SH-SY5Y (cell line): ENCODE measurements around the gene CAMK2A.

Experiments used
- GATA2 ChIP-seq: IDR thresholded peaks from 2 replicates; pipeline ENCODE4 v1.6.1; 2011; ENCODE audit warnings: mild to moderate bottlenecking, low read depth, low read length
- GATA3 ChIP-seq: IDR thresholded peaks from 2 replicates; pipeline ENCODE4 v1.6.1; 2011; ENCODE audit warnings: low read depth, mild to moderate bottlenecking, low read length, moderate library complexity

CAMK2A gene

DNA sequence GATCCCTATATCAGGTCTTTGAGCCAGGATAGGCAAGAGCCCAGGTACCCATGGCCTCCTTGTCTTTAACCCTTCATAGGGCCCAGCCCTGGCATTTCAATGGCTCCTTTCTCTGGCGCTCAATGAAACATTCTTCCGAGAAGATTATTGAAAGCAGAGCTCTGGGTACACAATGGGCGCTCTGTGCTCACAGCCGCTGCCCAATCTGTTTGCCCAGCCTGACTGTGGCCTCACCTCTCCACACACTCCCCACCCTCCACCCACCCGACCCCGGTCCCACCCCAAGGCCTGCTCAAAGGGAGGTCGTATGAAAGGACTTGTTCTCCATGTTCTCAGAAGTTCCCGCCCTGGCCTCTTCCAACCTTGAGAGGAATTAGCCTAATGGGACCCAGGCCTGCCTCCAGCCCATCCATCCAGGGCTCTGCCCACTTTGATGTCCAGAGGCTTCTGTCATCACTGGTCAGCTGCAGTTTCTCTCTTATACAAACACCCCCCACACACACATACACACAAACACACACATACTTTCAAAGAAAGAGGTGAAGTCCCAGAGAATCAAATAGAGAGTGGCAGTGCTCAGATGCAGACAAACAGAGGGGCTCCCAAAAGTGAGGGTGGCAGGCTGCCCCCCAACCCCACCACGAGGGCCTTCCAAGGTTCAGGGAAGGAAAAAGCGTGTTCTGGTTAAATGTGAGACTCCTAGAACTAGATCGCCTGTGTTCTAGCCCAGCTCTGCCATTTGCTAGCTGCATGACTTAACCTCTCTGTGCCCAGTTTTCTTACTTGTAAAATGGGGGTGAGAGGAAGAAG, 18.2 kb upstream of the CAMK2A start:
- TF ChIP-seq GATA2: no peak
- no peak for TF ChIP-seq GATA3

DNA sequence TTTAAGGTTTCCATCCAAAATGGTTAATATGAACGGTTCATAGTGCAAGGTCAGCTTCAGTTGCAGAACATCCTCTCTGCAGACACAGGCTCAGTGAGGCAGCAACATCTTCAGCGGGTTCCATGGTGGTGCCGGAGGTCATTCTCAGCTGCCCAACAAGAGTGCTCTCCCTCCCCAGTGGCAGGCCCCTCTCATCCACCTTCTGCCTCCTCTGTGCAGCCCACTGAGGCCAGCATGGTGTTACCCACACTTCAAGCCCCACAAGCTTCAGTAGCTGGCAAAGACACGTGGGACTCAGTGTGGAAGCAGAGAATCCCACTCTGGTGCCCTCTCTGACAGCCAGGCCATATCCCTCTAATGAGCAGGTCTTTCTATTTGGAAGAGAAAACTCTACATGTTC, 17.2 kb upstream of the CAMK2A start:
- TF ChIP-seq GATA3 (no peak), GATA2 (no peak)

DNA sequence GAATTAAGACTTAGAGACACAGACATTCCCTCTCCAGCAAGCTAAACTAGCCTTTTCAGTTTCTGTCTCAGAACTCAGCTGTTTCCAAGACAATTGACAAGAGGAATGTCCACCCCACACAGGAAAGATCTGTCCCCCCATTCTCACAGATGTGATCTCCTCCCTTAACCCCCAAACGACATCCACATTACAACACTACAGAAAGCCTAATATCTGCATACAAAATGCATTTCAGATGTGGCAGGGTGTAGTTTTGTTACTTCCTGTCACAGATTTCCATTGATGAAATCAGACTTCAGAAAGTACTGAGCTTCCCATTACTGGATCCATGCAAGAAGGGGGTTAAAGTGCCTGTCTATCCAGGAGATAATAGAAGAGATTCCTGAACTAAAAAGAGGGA, 16.0 kb upstream of the CAMK2A start:
- no peak for TF ChIP-seq GATA3
- no peak for TF ChIP-seq GATA2

DNA sequence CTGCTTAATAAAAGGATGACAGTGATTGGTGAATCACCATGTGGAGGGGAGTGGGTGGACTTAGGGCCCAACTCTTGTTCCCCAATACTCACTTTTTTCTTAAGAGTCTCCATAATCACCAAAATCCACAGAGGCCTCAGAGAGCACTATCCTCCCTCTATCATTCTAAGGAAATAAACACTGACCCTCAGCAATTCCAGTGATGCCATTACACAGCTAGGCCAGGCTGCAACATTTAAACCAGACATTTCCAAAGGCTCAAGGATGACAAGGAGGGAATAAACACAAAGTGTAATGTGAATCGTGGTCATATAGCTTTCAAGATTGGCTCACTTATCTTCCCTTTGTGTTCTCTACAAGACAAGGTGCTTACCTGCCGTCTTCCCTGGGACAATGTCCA, 15.5 kb upstream of the CAMK2A start:
- TF ChIP-seq GATA2 (no peak), GATA3 (no peak)

DNA sequence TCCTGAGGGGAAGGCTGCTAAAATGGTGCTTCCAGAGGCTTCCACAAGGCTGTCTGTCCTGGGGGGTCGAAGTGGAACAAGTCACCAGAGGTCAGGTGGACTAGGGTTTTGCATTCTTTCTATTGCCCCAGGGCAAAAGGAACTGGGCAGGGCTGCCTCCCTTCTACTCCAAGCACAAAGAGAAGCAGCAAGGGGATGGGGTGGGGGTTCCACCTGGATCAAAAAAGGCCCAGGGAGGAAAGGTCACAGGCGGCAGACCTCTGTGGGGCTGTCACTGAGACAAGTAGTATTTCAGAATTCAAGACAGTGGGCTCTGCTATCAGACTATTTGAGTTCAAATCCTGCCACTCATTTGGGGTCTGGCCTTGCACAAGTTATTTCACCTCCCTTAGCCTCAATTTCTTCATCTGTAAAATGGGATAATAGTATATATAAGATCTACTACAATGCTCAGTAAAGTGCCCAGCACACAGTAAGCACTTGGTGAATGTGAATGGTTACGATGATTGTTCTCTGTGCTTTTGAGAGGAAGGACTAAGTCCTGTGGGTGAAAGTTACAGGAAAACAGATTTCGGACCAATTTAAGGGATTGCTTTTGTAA, 15.0 kb upstream of the CAMK2A start:
- TF ChIP-seq GATA2 (no peak), GATA3 (no peak)

DNA sequence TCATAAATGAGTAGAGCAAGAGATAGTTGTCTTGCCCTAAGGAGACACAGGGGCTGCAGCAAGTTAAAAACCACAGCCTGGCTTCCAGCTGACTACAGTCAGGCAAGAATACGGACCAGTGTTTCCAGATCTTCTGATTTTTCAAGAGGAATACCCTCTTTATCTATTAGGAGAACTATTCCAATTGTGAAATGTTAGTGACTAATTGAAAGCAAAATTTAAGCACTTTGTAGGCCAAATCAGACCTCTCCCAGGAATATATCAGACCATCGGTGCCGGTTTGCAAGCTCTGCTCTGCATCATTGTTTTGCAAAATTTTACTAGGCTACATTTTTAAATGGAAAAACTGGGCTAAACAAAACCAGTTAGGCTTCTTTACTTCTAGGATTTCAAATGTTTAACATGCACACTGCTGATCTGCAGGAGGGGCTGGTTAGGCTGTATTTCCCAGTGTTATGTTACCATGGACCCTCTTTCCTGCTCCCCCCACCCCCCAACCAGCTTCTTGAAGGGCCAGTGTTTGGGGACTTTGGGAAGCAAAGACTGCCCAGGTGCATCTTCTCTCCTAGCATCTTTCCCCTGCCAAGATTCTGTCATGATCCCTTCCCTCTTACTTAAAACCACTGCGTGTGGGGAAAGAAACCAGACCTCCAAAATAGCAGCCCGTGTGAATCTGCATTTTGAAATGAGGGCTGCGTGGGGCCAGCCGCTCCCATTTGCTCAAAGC, 14.2 kb upstream of the CAMK2A start:
- TF ChIP-seq GATA2 (no peak), GATA3 (no peak)

DNA sequence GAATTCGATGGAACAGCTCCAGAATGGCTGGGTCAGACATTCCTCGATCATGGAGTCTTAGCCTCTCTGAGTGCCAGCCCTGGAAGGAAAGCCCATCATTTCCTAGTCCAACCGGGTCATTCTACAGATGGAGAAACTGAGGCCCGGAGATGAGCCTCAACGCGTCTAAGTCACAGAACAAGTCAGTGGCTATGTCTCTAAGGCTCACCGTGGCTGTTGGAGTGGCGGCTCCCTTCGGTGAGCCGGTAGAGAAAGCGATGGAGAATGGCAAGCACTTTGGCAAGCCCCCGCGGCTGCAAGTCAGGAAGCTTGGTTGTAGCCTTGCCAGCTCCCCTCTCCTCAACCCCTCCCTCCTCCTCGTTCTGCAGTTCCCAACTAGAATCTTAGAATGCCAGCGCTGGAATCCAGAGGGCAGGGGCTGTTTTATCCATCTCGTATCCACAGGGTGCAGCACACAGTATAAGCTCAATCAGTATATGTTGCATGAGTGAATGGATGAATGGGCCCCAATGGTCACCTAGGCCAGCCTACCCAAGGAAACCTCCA, 13.6 kb upstream of the CAMK2A start:
- TF ChIP-seq GATA3: no peak
- TF ChIP-seq GATA2: no peak

DNA sequence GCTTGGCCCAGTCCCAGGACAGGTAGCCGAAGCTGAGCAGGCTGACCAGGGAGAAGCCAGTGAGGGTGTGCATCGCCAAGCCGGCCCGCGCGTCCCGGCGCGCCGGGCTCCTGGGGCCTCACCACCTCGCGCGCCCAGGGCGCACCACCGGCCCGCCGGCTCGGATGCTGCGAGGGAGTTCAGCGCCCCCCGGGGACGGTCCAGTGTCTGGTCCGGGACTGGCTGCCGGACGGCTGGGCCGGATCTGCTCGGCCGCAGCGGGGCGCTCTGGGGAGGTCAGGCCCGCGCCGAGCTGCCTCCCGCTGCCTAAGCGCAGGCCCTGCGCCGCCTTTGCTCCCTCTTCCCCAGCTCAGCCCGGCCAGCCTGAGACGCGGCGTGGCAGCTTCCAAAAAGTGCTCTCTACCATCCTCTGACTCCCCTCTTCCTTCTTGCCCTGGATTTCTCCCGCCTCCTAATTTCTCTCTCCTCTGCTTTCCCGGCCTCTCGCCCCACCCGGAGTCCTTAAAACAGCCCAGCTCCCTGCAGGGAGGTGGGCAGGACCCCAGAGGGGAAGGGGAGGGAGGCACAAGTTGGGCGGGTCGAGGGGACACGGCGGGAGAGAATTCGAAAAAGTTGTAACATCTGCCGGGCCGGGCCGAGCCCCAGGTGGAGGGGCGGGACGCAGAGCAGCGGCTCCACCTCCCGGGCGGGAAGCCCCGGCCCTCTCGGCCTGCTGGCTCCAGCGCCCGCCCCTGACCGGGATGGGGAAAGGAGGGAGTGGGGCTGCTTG, 12.9 kb upstream of the CAMK2A start, which contains the start of gene ARSI:
Gene ARSI, minus strand, starts transcription at position 605 of the 769 bp plus-strand sequence. Its CDS starts 532 bp downstream, at position 73.
- no peak for TF ChIP-seq GATA3
- no peak for TF ChIP-seq GATA2

DNA sequence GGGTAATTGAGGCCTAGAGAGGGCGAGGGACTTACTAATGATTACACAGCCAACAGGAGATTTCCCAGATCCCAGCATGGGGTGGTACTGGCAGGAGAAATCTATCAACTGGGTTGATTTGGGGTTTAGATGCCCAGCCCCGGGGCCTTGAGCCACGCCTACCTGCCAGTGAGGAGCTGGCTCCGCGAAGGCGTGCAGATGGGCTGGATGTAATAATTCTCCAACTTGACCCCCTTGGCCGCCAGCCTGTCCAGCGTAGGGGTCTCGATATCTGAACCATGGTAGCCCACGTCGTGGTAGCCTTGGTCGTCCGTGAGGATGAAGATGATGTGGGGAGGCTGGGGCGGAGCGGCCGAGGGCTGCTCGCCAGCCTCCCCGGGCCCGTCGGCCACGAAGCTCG, 12.3 kb upstream of the CAMK2A start:
- no peak for TF ChIP-seq GATA2
- TF ChIP-seq GATA3: no peak

DNA sequence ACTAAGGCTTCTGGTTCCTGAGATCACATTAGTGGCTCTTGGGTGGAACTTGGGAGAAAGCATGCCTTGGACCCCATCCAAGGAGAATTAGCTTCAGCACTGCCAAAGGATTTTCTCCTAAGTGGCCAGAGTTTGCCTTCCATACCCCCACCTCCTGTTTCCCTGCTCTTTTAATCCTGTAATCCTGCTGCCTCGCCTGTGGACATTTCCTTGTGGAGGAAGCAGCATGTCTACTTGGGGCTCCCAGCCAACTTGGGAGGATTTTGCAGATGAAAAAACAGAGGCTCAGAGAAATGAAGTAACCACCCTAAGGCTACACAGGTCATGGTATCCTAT, 11.6 kb upstream of the CAMK2A start:
- TF ChIP-seq GATA3 (no peak), GATA2 (no peak)

DNA sequence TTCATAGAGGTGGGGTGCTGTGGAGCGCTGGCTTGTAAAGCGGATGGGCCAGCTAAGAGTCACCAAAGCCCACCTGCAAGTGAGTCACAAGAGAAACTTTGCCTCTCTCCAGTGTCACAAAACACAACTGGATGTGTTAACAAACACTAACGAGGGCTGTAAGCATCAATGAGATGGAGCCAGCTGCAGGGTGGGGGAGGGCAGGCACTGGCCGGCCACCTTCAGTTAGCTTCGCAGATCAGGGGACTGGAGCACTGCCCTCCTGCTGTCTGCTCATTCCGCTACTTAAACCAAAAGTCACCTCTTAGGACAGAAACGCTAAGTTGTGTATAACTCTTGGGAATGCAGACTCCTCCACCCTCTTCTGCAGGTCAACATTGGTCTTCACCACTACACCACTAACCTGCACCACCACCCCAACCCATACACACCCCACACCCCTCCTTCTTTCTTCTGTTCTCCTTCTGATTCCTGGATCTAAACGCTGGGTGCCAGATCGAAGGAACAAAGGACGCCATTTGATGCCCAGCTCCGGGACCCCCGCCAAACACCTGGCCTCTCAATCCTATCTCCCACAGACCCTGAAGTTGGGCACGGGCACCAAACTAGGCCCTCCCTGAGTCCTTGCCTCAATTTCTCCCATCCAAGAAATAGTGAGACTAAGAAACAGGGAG, 11.1 kb upstream of the CAMK2A start:
- TF ChIP-seq GATA2 (no peak), GATA3 (no peak)

DNA sequence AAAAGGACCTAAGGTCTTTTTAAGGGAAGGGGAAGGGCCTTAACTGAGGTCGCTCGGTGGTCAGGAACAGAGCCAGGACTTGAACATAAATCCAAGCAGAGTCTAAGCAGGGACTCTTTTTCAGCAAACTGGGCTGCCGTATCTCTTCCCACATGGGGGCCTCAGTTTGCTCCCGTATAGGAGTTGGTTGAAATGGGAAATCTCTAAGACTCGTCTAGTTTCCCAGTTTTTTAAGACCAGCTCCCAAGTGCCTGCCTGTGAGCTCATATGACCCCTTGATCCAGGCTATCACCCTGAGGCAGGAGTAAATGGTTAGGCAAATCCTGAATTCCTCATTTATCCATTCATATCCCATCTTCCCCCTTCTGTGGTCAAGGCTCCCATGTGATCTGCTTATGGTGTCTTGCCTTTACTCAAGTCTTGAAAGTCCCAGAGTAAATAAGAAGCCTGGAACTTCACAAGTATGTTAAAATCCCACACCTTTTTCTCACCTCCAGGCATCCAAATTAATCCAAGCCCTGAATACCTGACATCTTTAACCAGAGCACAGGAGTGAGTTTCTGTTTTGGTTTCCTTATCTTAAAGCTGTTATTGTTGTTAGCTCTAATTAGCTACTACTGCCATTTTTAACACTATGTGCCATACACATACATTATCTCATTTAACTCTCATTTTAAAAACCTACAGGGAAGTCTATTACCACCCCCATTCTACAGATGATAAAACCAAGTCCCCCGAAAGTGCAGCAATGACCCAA, 10.2 kb upstream of the CAMK2A start:
- TF ChIP-seq GATA3 (no peak), GATA2 (no peak)
